Measurements from ENCODE around the gene SPRR1A. TPM values are rescaled to one million over a fixed set of nuclear protein-coding genes. Genes with fewer than 3 reads are reported as not detected.

SPRR1A gene
- total RNA-seq, 1 experiment from 2014 or later, result not detected

DNA sequence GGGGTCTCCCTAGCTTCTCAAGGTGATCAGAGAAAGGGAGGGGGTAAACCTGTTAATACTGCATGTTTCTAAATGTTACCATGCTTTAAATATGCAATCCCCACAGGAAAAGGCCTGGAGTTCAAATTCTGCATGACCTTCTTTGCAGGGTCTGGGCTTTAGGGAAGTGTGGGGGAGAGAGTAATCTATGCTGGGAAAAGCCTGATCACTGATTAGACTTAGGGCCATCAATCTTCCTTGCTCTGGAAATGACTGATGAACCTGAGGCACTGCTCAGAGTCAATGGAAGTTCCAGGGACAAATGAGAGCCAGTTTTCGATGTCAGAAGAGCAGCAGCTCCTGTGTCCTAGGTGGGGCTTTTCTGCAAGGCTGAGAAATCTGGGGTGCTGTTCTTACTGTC is 3.2 kb upstream of the SPRR1A start:
- no peaks in the 10 kb centered on the region for H3K4me1 ChIP-seq (ENCODE audit: control insufficient read depth, insufficient read depth, low read length)
- TF ChIP-seq REST (IDR thresholded peaks at IDR 0.05; ENCODE audit: insufficient read depth in 1 of 2, low read depth in 2 of 2, low read length in 1 of 2) (no peak), POLR2AphosphoS5 (IDR thresholded peaks at IDR 0.05; ENCODE audit: low read depth, low read length) (no peak), TCF7L2 (IDR thresholded peaks at IDR 0.05; ENCODE audit: low read depth, low read length) (no peak), SIN3A (IDR thresholded peaks at IDR 0.05; ENCODE audit: borderline replicate concordance, insufficient read depth, low read depth, low read length) (no peak), CTCF (IDR thresholded peaks at IDR 0.05) (no peak)
- H3K27me3 ChIP-seq (ENCODE audit: control insufficient read depth, insufficient read depth, low read length), result no peaks in the 10 kb centered on the region; the same call in none of the 2 replicates
- POLR2A ChIA-PET, result no interaction called here
- DNase-seq (ENCODE audit: low read depth, low spot score) (no peak), ATAC-seq (no peak)
- no peaks in the 10 kb centered on the region for H3K9me3 ChIP-seq (ENCODE audit: control insufficient read depth, insufficient read depth, low read depth, low read length)
- BruUV-seq (replicated peaks), result no TSS peak
- H3K27ac ChIP-seq (ENCODE audit: low read length), result no peak overlapping the region
- CTCF ChIA-PET, result no interaction called here
- in situ Hi-C loops (cut with HindIII; ENCODE audit: low pct_unique_long_range_greater_than_20kb, low sequenced_read_pairs), result no loop called here
- intact Hi-C loops (cut with micrococcal nuclease; ENCODE audit: unreplicated experiment), result no loop called here
- no peaks in the 10 kb centered on the region for H3K36me3 ChIP-seq (ENCODE audit: control insufficient read depth, insufficient read depth, low read length)
- H3K4me3 ChIP-seq (ENCODE audit: low read depth in 2 of 2, low read length in 2 of 2), result no peak overlapping the region

- in situ Hi-C loops (cut with HindIII; ENCODE audit: low pct_unique_long_range_greater_than_20kb, low sequenced_read_pairs) (no loop called here), intact Hi-C loops (cut with micrococcal nuclease; ENCODE audit: unreplicated experiment) (no loop called here)
- DNase-seq (ENCODE audit: low read depth, low spot score) (no peak), ATAC-seq (no peak)
- ChIA-PET POLR2A (interaction anchor here (0.6 kb wide), 1 partner anchor 109 kb away, joined by 8 read pairs; no protein-coding TSS in a partner anchor), CTCF (no interaction called here)
- Histone ChIP-seq H3K4me1 (ENCODE audit: control insufficient read depth, insufficient read depth, low read length) (no peaks in the 10 kb centered on the region), H3K9me3 (ENCODE audit: control insufficient read depth, insufficient read depth, low read depth, low read length) (no peaks in the 10 kb centered on the region), H3K27me3 (ENCODE audit: control insufficient read depth, insufficient read depth, low read length) (no peaks in the 10 kb centered on the region; the same call in none of the 2 replicates), H3K36me3 (ENCODE audit: control insufficient read depth, insufficient read depth, low read length) (no peaks in the 10 kb centered on the region), H3K27ac (ENCODE audit: low read length) (no peak overlapping the region), H3K4me3 (ENCODE audit: low read depth in 2 of 2, low read length in 2 of 2) (no peak overlapping the region)
- TF ChIP-seq POLR2AphosphoS5 (IDR thresholded peaks at IDR 0.05; ENCODE audit: low read depth, low read length) (no peak), REST (IDR thresholded peaks at IDR 0.05; ENCODE audit: insufficient read depth in 1 of 2, low read depth in 2 of 2, low read length in 1 of 2) (no peak), SIN3A (IDR thresholded peaks at IDR 0.05; ENCODE audit: borderline replicate concordance, insufficient read depth, low read depth, low read length) (no peak), TCF7L2 (IDR thresholded peaks at IDR 0.05; ENCODE audit: low read depth, low read length) (no peak), CTCF (IDR thresholded peaks at IDR 0.05) (no peak)
- no TSS peak for BruUV-seq (replicated peaks)
Observed at GRCh38 chr1:152981146-152981871, 2.6 kb upstream of the SPRR1A start.
